ENCODE data around the gene GUCA2A.

Gene GUCA2A

GRCh38 chr1:42176902-42177519 lies 12.5 kb upstream of the GUCA2A start:
- peak; percentile 60 for DNase-seq (ENCODE audit: low spot score)

- no peak for DNase-seq (ENCODE audit: low spot score)
Observed at GRCh38 chr1:42175314-42176054, 10.9 kb upstream of the GUCA2A start.

DNA sequence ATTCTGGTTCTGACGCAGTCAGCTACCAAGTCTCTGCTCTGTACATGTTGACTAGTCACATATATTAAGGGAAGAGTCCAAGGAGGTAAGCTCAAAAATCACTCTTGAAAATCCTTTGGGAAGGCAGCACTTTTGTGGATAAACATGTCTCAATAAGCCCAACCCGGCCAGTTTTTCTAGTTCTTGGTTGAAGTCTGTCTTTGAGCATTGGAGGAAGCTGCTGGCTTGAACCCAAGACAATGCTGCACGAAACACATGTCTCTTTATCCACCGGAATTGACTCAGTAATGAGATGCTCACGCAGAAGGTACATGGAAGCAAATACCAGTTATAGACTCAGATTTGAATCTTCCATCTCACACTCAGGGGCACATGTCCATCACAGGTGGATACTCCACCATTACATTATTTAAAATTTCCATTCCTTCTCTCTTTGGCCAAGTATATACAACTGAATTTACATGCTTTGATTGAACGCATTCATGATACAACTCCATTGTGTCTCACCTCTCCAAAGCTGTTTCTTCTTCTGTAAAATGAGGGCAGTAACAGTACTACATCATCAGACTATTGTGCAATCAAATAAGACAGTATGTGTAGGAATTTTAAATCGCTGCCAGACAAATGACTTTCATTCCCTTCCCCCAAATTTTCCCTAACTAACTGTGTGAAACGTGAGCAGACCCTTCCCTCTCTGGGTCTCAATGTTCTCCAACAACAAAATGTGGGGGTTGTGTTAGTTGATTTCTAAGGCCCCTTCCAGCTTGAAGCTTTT lies 9.6 kb upstream of the GUCA2A start:
- DNase-seq (ENCODE audit: low spot score) = no peak

GRCh38 chr1:42173155-42173933 lies 8.8 kb upstream of the GUCA2A start:
- DNase-seq (ENCODE audit: low spot score) = peak; percentile 86

DNA sequence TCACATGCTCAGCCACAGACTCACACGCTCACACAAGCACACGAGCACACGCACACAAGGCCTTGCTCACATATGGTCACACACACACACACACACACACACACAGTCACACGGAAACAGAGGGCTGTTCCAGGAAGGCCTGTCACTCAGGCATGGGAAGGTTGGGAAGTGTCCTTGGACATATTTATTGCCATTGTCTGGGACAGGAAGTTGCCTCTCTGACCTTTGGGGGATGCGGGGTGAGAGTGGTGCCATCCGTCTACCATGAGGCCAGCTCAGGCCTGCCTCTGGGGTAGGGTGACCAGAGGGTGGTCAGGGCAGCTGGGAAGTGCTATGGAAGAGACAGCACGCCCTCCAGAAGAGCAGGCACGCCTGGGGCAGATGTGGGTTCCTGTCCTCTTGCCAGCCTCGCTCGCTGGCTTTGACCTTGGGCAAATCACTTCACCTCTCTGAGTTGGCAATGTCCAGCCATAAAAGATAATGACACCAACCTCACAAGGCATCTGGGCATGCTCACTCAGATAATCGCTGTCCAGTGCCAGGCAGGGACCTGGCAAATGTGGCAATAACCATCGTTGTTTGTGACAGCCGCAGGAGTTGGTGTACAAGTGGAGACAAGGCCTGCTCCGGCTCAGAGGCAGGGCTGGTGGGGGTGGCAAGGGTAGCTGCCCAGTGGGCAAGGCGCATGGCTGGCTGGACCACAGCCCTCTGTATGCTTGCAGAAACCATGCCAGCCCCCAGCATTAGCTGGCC lies 8.0 kb upstream of the GUCA2A start:
- DNase-seq (ENCODE audit: low spot score) = no peak

DNA sequence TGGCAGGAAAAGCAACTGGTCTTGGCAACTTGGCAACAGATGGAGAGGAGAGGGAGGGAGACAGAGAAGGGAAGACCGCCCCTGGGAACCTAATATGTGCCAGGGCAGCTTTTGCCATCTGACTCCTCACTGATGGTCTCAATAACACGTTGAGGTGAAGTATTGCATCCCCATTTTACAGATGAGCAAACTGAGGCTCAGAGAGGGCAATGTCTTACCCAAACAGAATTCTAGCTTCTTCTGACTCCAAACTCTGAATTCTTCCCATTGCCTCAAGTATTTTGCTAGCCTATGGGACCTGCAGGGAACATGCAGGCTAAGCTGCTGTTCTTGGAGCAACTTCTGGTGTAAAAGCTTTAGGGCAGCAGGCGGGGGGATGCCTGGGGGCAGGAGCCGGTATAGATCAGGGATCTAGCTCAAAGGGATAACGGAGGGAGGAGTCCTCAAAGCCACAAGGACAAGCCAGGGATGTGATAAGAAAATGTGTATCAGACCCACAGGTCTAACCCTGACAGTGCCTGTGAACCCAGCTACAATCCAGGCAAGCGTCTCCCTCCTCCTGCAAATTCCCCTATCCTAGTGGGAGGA lies 7.2 kb upstream of the GUCA2A start:
- no peak for DNase-seq (ENCODE audit: low spot score)

DNA sequence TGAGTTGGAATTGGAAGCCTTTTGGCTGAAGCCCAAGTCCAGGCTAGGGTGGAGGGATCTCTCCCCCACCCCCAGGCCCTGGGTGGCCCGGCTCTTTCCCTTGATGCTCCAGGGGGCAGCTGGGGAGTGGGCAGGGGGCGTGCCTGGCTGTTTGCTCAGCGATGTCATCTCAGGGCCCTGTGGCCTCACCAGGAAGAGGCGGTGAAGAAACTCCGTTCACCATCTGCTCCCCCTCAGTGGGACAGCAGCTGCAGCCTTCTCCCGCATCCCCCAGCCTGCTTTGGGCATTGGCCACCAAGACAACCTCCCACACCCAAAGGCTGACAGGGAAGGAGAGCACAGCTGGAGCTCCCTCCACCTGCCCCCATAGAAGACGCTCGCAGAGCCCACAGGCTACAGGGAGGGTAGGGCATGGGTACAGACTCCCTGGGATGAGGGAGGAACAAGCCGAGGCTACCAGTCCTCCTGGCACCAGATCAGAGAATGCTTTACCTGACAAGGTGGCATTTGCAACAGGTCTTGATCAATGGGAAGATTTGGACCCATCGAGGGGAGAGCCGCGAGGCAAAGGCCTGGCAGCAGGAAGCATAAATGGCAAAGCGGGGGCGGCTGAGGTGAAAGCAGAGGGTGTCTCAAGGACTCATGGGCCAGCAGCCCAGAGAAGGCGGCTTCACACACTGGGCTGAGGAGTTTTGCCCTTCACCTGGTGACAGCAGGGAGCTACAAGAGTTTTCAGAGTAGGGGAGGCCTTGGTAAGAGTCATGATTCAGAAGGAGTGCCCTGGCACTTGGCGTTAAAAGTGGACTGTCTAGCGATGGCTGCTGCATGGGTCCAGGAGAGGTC lies 6.5 kb upstream of the GUCA2A start:
- DNase-seq (ENCODE audit: low spot score) = no peak

DNA sequence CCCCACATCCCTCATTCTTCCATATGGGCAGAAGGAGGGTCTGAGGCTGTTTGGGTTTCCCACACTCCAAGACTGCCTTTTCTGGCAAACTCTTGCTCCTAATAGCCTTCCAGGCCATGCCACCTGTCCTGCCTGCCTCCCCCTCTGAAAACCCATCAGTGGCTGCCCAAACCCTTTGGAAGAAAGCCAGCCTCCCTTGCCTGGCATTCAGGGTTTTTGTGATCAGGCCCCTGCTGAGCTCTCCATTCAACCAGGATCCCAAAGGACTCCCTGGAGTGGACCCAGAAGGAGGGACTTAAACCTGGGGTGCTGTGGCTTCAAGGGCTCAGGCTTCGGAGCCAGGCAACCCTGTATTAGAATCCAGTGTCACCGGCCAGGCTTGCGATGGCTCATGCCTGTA lies 4.2 kb upstream of the GUCA2A start:
- no peak for DNase-seq (ENCODE audit: low spot score)

DNA sequence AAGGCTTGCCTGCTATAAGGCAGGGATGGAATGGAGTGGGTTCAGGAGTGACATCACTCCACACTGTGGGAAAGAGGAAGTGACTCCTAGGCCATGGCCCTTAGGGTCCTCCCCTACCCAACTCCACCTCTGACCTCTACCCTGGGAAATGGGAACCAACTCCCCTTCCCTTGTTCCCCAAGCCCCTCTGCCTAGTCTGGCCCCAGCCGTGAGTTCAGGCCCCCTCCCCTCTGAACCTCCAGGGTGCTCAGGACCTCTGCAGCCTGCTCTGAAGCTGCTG lies 3.8 kb upstream of the GUCA2A start:
- no peak for DNase-seq (ENCODE audit: low spot score)

- no peak for DNase-seq (ENCODE audit: low spot score)
Observed at GRCh38 chr1:42167611-42168390, 3.3 kb upstream of the GUCA2A start.

DNA sequence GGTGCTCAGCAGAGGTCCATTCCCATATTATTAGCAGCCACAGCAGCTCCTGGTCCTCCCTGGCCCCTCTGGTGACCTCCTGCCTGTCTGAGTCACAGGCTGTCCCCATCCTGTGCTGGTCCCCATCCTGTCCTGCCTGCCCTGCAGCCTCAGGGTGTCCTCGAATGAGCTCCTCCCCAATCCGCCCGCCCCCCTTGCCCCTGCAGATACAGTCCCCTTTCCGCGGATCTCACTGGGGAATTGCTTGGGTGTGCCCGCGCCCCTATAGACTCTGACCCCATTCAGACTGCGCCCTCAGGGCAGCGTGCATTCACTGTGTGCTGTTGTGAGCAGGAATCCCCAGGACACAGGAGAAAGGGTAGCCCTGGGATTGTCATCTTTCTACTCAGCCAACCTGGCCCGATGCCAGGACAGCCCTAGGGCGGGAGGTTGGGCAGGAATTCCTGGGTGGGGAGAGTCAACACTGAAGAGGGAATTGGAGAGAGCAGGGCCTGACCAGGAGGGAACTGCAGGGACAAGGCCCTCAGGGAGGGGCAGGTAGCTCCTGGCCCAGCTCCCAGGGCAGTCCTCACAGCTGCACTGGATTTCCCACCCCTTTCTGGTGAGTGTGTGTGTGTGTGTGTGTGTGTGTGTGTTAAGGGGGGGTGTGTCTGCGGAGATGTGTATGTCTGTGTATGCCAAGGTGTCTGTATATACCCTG lies 1.1 kb upstream of the GUCA2A start:
- peak; percentile 69 for DNase-seq (ENCODE audit: low spot score)

DNA sequence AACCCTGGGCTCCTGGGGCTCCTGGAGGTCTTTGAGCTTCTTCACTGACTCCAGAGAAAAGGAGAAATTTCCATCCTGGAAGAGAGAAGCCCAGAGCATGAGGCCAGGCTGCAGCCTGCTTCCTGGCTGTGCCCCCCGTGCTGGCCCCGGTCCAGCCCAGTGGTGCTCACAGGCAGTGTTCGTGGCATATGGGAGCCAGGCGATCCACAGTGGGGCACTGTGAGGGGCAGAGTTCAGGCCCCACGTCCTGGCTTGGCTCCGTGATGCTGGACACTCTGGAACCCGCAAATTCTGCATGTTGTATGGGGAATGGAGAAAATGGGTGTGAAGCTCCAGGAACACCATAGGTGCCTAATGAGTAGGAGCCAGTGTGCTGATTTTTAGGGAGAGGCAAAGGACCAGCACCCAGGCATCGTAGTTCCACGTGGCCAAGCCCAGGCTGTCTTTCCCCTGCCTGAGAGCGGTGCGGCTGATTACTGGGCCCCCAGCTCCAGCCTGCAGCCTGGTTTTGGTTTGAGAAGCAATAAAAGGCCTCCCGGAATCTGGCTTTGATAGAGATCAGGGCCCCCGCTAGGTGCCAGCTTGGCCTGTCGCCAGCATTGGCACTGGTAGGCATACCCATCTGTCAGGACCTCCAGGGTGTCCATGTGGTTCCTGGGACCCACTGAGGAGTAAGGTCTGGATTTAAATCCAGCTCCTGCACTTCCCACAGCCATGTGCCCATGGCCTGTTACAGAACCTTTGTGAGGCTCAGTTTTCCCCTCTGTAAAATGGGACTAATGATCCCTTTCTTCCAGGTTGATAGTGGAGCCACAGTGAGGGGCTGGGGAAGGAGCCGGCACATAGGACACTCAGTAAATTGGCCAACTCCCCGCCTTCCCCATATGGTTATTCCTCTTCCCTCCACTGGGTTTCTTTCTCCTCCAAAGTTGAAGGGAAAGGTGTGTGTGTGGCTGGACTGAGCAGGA lies 725 bp downstream of the GUCA2A start:
- no peak for DNase-seq (ENCODE audit: low spot score)

- no peak for DNase-seq (ENCODE audit: low spot score)
Observed at GRCh38 chr1:42163114-42163513, 1.4 kb downstream of the GUCA2A start.

DNA sequence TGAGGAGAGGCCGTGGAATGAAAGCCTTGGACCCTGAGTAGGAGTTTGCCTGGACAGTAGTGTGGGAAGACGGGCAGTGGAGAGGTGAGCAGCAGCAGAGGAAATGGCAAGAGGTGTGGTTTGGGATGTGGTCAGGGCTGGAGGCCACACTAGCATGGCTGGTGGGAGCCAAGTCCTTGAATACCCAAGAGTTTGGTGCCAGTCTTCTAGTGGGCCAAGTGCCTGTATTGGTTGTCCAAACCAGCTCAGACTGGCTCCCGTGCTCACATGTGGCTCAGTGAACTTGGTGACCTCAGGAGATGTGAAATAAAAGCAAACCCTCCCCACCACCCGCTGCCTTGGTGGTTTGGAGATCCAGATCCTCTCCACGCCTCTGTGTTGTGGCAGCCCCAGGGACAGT lies 2.4 kb downstream of the GUCA2A start:
- no peak for DNase-seq (ENCODE audit: low spot score)

DNA sequence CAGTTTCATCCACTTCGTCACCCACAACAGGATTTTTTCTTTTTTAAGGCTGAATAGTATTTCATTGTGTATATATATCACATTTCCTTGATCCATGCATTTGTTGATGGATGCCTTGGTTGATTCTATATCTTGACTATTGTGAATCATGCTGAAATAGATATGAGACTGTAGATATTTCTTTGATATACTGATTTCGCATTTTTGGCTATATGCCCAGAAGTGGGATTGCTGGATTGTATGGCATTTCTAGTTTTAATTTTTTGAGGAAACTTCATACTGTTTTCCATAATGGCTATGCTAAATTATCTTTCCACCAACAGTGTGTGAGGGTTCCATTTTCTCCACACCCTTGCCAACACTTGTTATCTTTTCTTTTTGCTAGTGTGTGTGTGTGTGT lies 6.4 kb downstream of the GUCA2A start:
- DNase-seq (ENCODE audit: low spot score) = no peak

DNA sequence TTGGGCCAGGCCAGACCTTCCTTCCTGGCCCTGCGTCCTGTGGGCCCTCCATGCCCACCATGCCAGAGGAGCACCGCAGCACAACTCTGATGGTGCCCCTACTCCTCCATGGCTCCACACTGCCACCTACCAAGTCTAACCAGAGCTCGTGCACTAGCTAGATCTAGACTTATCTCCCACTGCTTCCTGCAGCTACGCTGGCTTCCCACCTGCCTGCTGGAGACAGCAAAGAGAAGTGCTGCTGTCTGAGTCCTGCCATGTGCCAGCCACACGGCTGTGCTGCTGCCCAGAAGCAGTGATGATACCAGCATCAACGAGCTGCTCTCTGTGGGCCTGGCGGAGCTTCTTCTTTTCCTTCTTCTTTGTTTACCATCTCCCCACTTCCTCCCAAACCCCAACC lies 6.9 kb downstream of the GUCA2A start:
- DNase-seq (ENCODE audit: low spot score) = no peak

DNA sequence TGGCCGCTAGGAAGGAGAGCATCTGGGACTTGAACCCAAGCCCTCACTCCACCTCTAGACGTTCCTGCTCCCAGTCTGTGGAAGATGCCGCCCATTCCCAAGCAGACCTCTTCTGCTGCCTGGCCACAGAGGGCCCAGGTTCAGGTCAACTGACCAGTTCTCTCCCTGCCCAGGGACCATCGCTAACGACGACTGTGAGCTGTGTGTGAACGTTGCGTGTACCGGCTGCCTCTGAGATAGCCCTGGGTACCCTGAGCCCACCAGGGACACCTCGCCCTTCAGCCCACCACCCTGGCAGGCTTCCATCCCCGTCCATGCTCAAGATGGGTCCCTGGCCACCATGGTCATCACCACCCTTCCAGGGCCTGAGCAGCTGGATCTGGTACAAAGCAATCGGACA lies 9.2 kb downstream of the GUCA2A start:
- DNase-seq (ENCODE audit: low spot score) = no peak

DNA sequence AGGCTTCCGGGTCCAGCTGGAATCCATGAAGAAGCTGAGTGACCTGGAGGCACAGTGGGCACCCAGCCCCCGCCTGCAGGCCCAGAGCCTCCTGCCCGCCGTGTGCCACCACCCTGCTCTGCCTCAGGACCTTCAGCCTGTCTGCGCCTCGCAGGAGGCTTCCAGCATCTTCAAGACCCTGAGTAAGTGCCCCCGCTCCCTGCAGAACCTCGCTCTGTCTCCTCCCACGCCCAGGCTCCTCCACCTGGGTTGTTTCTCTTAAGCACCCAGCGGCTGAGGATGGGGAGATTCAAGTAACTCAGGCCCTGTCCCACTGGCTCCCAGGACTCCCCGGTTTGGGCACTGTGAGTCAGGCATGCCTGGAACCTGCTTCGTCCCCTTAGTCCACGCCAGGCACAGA lies 9.9 kb downstream of the GUCA2A start:
- no peak for DNase-seq (ENCODE audit: low spot score)
